OCI-LY3 (cell line): Measurements from ENCODE around the gene PSMA8.

Source experiments
- H2AFZ ChIP-seq: fragments of 200-600, 300-600 bp; shearing (Covaris generic); 2 replicates; pipeline ENCODE4 v1.6.0; 2014; ENCODE audit warnings: antibody characterized with exemption, low read depth, low read length
- H3K27ac ChIP-seq: fragments of 200-600, 300-600 bp; sonication (generic); 2 replicates; pipeline ENCODE4 v1.5.1; 2014; ENCODE audit warnings: mild to moderate bottlenecking, low read length, moderate library complexity, mixed read lengths
- H3K27me3 ChIP-seq: fragments of 200-600, 300-600 bp; sonication (generic); 2 replicates; pipeline ENCODE4 v1.6.1; 2014; ENCODE audit warnings: low read depth, low read length, mixed read lengths
- H3K36me3 ChIP-seq: fragments of 200-600, 300-600 bp; sonication (generic); replicated peaks from 2 replicates; pipeline ENCODE3; 2014; ENCODE audit warnings: low read depth, low read length, mixed read lengths
- H3K4me1 ChIP-seq: fragments of 300-600, 200-600 bp; sonication (generic); 2 replicates; pipeline ENCODE4 v1.6.1; 2014; ENCODE audit warnings: low read length, mixed read lengths
- H3K4me2 ChIP-seq: fragments of 200-600, 300-600 bp; sonication (generic); 2 replicates; pipeline ENCODE4 v1.6.1; 2014; ENCODE audit warnings: low read length, mixed read lengths
- H3K4me3 ChIP-seq: fragments of 300-600, 200-600 bp; sonication (generic); 2 replicates; pipeline ENCODE4 v1.5.1; 2014; ENCODE audit warnings: antibody characterized with exemption, mild to moderate bottlenecking, low read length, moderate library complexity
- H3K79me2 ChIP-seq: fragments of 300-600, 200-600 bp; shearing (Covaris generic); 2 replicates; pipeline ENCODE4 v1.6.1; 2014; ENCODE audit warnings: mild to moderate bottlenecking, low read length, mixed read lengths
- H3K9ac ChIP-seq: fragments of 300-600, 200-600 bp; shearing (Covaris generic); 2 replicates; pipeline ENCODE4 v1.6.0; 2014; ENCODE audit warnings: mild to moderate bottlenecking, low read length, moderate library complexity
- H3K9me3 ChIP-seq: fragments of 200-600, 300-600 bp; shearing (Covaris generic); 2 replicates; pipeline ENCODE4 v1.6.1; 2014; ENCODE audit warnings: low read length, mixed read lengths; ENCODE audit not compliant: insufficient read depth
- H4K20me1 ChIP-seq: fragments of 200-600, 300-600 bp; sonication (generic); 2 replicates; pipeline ENCODE4 v1.6.1; 2016; ENCODE audit warnings: low read length, mixed read lengths; ENCODE audit not compliant: insufficient read depth
- CTCF ChIP-seq: fragments of 200-600, 300-600 bp; sonication (generic); IDR thresholded peaks from 2 replicates; pipeline ENCODE4 v1.5.1; 2014; ENCODE audit warnings: antibody characterized with exemption, low read length, low read depth
- EZH2phosphoT487 ChIP-seq: fragments of 200-600 bp; shearing (Covaris generic); IDR thresholded peaks from 2 replicates; pipeline ENCODE4 v1.6.1; 2018; ENCODE audit warnings: antibody characterized with exemption, mixed run types, low read depth

PSMA8 gene

GRCh38 chr18:26089293-26090129 lies 44.2 kb upstream of the PSMA8 start:
- Histone ChIP-seq H3K27ac (peak overlapping the region; percentile 90), H3K4me2 (peak overlapping the region; percentile 98), H3K27me3 (no peaks in the 10 kb centered on the region), H3K9me3 (no peaks in the 10 kb centered on the region), H3K79me2 (peaks cover 54% of the 10 kb centered on the region), H3K36me3 (peaks cover 23% of the 10 kb centered on the region), H3K4me1 (peaks cover 31% of the 10 kb centered on the region), H3K4me3 (peak overlapping the region; percentile 97), H3K9ac (peak overlapping the region; percentile 97), H2AFZ (no peak overlapping the region), H4K20me1 (peaks cover 47% of the 10 kb centered on the region)
- TF ChIP-seq EZH2phosphoT487 (no peak), CTCF (no peak)

GRCh38 chr18:26090130-26091046 lies 43.3 kb upstream of the PSMA8 start, which contains the start of gene SS18:
TSS of gene SS18 (minus strand) at chr18:26090613. CDS start at chr18:26090569, 44 bp downstream.
- H4K20me1 ChIP-seq = peaks cover 41% of the 10 kb centered on the region
- H3K36me3 ChIP-seq = peaks cover 16% of the 10 kb centered on the region
- peak within 1 kb of the TSS; percentile 90 for H3K27ac ChIP-seq
- H2AFZ ChIP-seq = peak within 1 kb of the TSS; percentile 98
- H3K4me3 ChIP-seq = peak within 1 kb of the TSS; percentile 97
- peaks cover 49% of the 10 kb centered on the region for H3K79me2 ChIP-seq
- no peaks in the 10 kb centered on the region for H3K27me3 ChIP-seq
- H3K4me1 ChIP-seq = peaks cover 31% of the 10 kb centered on the region
- peak within 1 kb of the TSS; percentile 97 for H3K9ac ChIP-seq
- TF ChIP-seq CTCF (peak; percentile 9; the same call in 1 of the 2 replicates), EZH2phosphoT487 (no peak)
- H3K4me2 ChIP-seq = peak within 1 kb of the TSS; percentile 98
- no peaks in the 10 kb centered on the region for H3K9me3 ChIP-seq

- no peaks in the 10 kb centered on the region for H3K9me3 ChIP-seq
- H4K20me1 ChIP-seq = peaks cover 36% of the 10 kb centered on the region
- H3K79me2 ChIP-seq = peaks cover 42% of the 10 kb centered on the region
- peak overlapping the region; percentile 98 for H2AFZ ChIP-seq
- H3K27me3 ChIP-seq = no peaks in the 10 kb centered on the region
- H3K27ac ChIP-seq = peak overlapping the region; percentile 90
- H3K4me2 ChIP-seq = peak overlapping the region; percentile 98
- peaks cover 31% of the 10 kb centered on the region for H3K4me1 ChIP-seq
- no peak for TF ChIP-seq CTCF
- TF ChIP-seq EZH2phosphoT487 = no peak
- H3K9ac ChIP-seq = peak overlapping the region; percentile 97
- peaks cover 11% of the 10 kb centered on the region for H3K36me3 ChIP-seq
- H3K4me3 ChIP-seq = peak overlapping the region; percentile 97
These were observed 42.5 kb upstream of the PSMA8 start for GRCh38 chr18:26091047-26091630.
